GM18511 (cell line): ENCODE results near the gene KHNYN.
"Not testable (repeated sequence)": the region's sequence is repeated elsewhere in the genome, so short reads cannot be mapped to it uniquely, and the experiment has no call there.

Experiments
- ATAC-seq: cut with Tn5 transposase; IDR thresholded peaks from one replicate; pipeline ENCODE4 v1.9.1; 2021; ENCODE audit warnings: mild to moderate bottlenecking, moderate library complexity; ENCODE audit not compliant: unreplicated experiment

Gene KHNYN

GRCh38 chr14:24437020-24437735, 7.4 kb downstream of the KHNYN start:
- no peak for ATAC-seq

GRCh38 chr14:24437736-24438067, 7.9 kb downstream of the KHNYN start:
- ATAC-seq = no peak

GRCh38 chr14:24438223-24439097, 8.7 kb downstream of the KHNYN start:
- no peak for ATAC-seq

- no peak for ATAC-seq
Measured at GRCh38 chr14:24439257-24439656, 9.5 kb downstream of the KHNYN start.

- no peak for ATAC-seq
Measured at GRCh38 chr14:24439830-24440605, 10.3 kb downstream of the KHNYN start.

GRCh38 chr14:24440606-24441399, 11.0 kb downstream of the KHNYN start:
- no peak for ATAC-seq

GRCh38 chr14:24441485-24441884, 11.7 kb downstream of the KHNYN start:
- ATAC-seq = no peak

GRCh38 chr14:24441904-24442239, 12.1 kb downstream of the KHNYN start:
- no peak for ATAC-seq

- ATAC-seq = peak; percentile 89
Measured at GRCh38 chr14:24442240-24443052, 12.7 kb downstream of the KHNYN start, which contains the start of gene SDR39U1. Gene SDR39U1, minus strand, starts transcription at chr14:24442776. Its CDS starts 7 bp downstream, at chr14:24442769.

- ATAC-seq = no peak
Measured at GRCh38 chr14:24443053-24443665, 13.4 kb downstream of the KHNYN start.

- ATAC-seq = not testable (repeated sequence)
Measured at GRCh38 chr14:24450828-24451227, 21.1 kb downstream of the KHNYN start.

- ATAC-seq = no peak
Measured at GRCh38 chr14:24456980-24457379, 27.2 kb downstream of the KHNYN start.

GRCh38 chr14:24458736-24459135, 29.0 kb downstream of the KHNYN start:
- no peak for ATAC-seq

GRCh38 chr14:24459331-24459730, 29.6 kb downstream of the KHNYN start:
- no peak for ATAC-seq

GRCh38 chr14:24461336-24461735, 31.6 kb downstream of the KHNYN start:
- ATAC-seq = no peak

- ATAC-seq = peak; percentile 67
Measured at GRCh38 chr14:24463017-24463883, 33.5 kb downstream of the KHNYN start.

GRCh38 chr14:24463884-24464785, 34.4 kb downstream of the KHNYN start:
- no peak for ATAC-seq
